ENCODE measurements around the gene CD19.

Gene CD19

DNA sequence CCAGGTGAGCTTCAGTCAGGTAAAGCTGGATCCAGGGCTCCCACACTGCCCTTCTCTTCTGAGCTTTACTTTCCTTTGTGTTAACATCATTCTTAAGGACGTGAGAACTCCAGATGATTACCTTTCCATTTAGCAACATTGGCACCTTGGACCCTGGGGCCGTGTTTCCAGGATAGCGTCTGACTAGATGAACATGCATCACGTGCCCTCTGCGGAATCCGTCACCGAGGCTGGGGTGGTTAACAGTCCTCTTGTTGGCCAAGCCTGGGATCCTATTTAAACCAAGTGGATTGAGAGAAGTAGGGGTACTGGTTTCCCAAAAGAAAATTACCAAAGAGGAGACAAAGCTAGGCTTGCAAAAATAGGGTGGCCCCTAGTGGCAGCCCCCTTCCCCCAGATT lies 49.2 kb downstream of the CD19 start:
- TF ChIP-seq, protein P1, sequence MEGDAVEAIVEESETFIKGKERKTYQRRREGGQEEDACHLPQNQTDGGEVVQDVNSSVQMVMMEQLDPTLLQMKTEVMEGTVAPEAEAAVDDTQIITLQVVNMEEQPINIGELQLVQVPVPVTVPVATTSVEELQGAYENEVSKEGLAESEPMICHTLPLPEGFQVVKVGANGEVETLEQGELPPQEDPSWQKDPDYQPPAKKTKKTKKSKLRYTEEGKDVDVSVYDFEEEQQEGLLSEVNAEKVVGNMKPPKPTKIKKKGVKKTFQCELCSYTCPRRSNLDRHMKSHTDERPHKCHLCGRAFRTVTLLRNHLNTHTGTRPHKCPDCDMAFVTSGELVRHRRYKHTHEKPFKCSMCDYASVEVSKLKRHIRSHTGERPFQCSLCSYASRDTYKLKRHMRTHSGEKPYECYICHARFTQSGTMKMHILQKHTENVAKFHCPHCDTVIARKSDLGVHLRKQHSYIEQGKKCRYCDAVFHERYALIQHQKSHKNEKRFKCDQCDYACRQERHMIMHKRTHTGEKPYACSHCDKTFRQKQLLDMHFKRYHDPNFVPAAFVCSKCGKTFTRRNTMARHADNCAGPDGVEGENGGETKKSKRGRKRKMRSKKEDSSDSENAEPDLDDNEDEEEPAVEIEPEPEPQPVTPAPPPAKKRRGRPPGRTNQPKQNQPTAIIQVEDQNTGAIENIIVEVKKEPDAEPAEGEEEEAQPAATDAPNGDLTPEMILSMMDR (IDR thresholded peaks at IDR 0.05; ENCODE audit: insufficient read depth, low read depth, low read length, missing control alignments): no peak
- no peak for DNase-seq (ENCODE audit: low read depth)
- no peak overlapping the region for H3K4me3 ChIP-seq (ENCODE audit: low read depth, low read length)

DNA sequence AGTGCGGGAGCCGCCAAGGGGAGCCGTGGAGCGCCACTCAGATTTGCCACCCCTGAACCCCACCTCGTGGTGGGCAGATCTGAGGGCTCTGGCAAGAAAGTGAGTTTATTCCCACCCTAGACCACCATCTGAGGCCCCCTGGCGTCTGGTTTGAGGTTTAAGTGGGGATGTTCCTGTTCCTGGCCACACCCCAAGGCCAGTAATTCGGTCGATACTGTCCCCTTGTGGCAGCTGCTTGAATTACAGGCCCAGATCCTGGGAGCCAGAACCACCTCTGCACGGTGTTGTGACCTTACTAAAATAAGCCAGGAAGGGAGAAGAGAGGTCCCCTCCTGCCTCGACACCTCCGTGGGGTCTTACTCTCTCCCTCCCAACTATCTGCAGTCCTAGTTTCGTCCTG lies 49.7 kb downstream of the CD19 start:
- no peak overlapping the region for H3K4me3 ChIP-seq (ENCODE audit: low read depth, low read length)
- TF ChIP-seq, protein P1 (IDR thresholded peaks at IDR 0.05; ENCODE audit: insufficient read depth, low read depth, low read length, missing control alignments): peak; percentile 71
- DNase-seq (ENCODE audit: low read depth): peak; percentile 55

GRCh38 chr16:28982418-28982817 lies 50.6 kb downstream of the CD19 start:
- no peak for DNase-seq (ENCODE audit: low read depth)
- TF ChIP-seq, protein P1 (IDR thresholded peaks at IDR 0.05; ENCODE audit: insufficient read depth, low read depth, low read length, missing control alignments): no peak
- H3K4me3 ChIP-seq (ENCODE audit: low read depth, low read length): no peak overlapping the region

- TF ChIP-seq, protein P1 (IDR thresholded peaks at IDR 0.05; ENCODE audit: insufficient read depth, low read depth, low read length, missing control alignments): no peak
- no peak for DNase-seq (ENCODE audit: low read depth)
- no peak overlapping the region for H3K4me3 ChIP-seq (ENCODE audit: low read depth, low read length)
Observed at GRCh38 chr16:28982949-28983348, 51.2 kb downstream of the CD19 start.

DNA sequence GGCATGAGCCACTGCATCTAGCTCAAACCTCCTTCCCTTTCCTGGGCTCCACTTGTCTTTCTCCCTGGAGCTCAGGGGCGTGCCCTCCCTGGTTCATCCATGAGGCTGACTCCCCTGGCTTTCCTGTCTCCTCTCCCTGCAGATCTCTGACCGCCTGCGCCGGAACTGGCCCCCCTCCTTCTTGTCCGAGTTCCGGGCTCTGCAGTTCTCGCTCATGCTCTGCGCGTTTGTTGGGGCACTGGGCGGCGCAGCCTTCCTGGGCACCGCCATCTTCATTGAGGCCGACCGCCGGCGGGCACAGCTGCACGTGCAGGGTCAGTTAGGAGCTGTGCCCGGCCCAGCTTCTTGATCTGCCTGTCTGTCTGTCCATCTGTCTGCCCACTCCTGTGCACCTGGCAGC lies 51.9 kb downstream of the CD19 start:
- TF ChIP-seq, protein P1 (IDR thresholded peaks at IDR 0.05; ENCODE audit: insufficient read depth, low read depth, low read length, missing control alignments): no peak
- H3K4me3 ChIP-seq (ENCODE audit: low read depth, low read length): no peak overlapping the region
- no peak for DNase-seq (ENCODE audit: low read depth)

DNA sequence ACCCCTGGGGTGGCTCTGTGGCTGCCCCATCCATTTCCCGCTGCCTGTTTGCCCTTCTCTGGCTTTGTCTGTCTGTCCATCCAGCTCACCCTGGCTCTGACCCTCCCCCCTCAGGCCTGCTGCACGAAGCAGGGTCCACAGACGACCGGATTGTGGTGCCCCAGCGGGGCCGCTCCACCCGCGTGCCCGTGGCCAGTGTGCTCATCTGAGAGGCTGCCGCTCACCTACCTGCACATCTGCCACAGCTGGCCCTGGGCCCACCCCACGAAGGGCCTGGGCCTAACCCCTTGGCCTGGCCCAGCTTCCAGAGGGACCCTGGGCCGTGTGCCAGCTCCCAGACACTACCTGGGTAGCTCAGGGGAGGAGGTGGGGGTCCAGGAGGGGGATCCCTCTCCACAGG lies 52.3 kb downstream of the CD19 start:
- TF ChIP-seq, protein P1 (IDR thresholded peaks at IDR 0.05; ENCODE audit: insufficient read depth, low read depth, low read length, missing control alignments): no peak
- no peak for DNase-seq (ENCODE audit: low read depth)
- no peak overlapping the region for H3K4me3 ChIP-seq (ENCODE audit: low read depth, low read length)

- peak within 1 kb of the TSS; percentile 26 for H3K4me3 ChIP-seq (ENCODE audit: low read depth, low read length)
- DNase-seq (ENCODE audit: low read depth): peak; percentile 62
- TF ChIP-seq, protein P1 (IDR thresholded peaks at IDR 0.05; ENCODE audit: insufficient read depth, low read depth, low read length, missing control alignments): no peak
Observed at GRCh38 chr16:28984619-28985135, 52.9 kb downstream of the CD19 start, which contains the start of gene LAT. Gene LAT, plus strand, starts transcription at chr16:28985052. Its CDS starts 366 bp downstream, at chr16:28985418.
